GM12872 (cell line): ENCODE results near the gene LYRM4.

Experiments used
- CTCF ChIP-seq: IDR thresholded peaks from 3 replicates; pipeline ENCODE4 v1.5.1; 2011; ENCODE audit warnings: low read depth, mild to moderate bottlenecking, low read length, moderate library complexity; ENCODE audit not compliant: insufficient read depth

Gene LYRM4

GRCh38 chr6:5082487-5083306, 178.1 kb downstream of the LYRM4 start:
- no peak for TF ChIP-seq CTCF

- TF ChIP-seq CTCF, result no peak
These were observed 178.8 kb downstream of the LYRM4 start for GRCh38 chr6:5081955-5082354.

GRCh38 chr6:5081182-5081581, 179.6 kb downstream of the LYRM4 start:
- no peak for TF ChIP-seq CTCF

GRCh38 chr6:5080574-5080973, 180.2 kb downstream of the LYRM4 start:
- TF ChIP-seq CTCF, result no peak

GRCh38 chr6:5079692-5080091, 181.1 kb downstream of the LYRM4 start:
- no peak for TF ChIP-seq CTCF

- TF ChIP-seq CTCF, result peak; percentile 52
These were observed 182.6 kb downstream of the LYRM4 start for GRCh38 chr6:5078121-5078669.

GRCh38 chr6:5076931-5077330, 183.8 kb downstream of the LYRM4 start:
- no peak for TF ChIP-seq CTCF
